ENCODE results near the gene PIK3AP1. TPM values are rescaled to one million over a fixed set of nuclear protein-coding genes. Genes with fewer than 3 reads are reported as not detected.

PIK3AP1 gene
- total RNA-seq, 1 donor from 2014 or later = 1.3 TPM

- H3K9me3 Mint-ChIP-seq = no peaks in the 10 kb centered on the region
- no peak for DNase-seq (ENCODE audit: low read depth, low spot score)
- no peak overlapping the region for H3K4me3 Mint-ChIP-seq
- H3K27ac Mint-ChIP-seq (ENCODE audit: unreplicated experiment) = no peak overlapping the region
- no peaks in the 10 kb centered on the region for H3K27me3 Mint-ChIP-seq (ENCODE audit: low read depth)
- no peaks in the 10 kb centered on the region for H3K36me3 Mint-ChIP-seq (ENCODE audit: low read depth)
- no peak for TF ChIP-seq CTCF (conservative IDR thresholded peaks at IDR 0.05)
- peaks cover 3% of the 10 kb centered on the region for H3K4me1 Mint-ChIP-seq
These were observed 77.8 kb downstream of the PIK3AP1 start for GRCh38 chr10:96642530-96642929.

GRCh38 chr10:96641396-96642295, 78.7 kb downstream of the PIK3AP1 start:
- Mint-ChIP-seq H3K4me3 (no peak overlapping the region), H3K27me3 (ENCODE audit: low read depth) (no peaks in the 10 kb centered on the region), H3K36me3 (ENCODE audit: low read depth) (no peaks in the 10 kb centered on the region), H3K4me1 (peaks cover 3% of the 10 kb centered on the region), H3K27ac (ENCODE audit: unreplicated experiment) (no peak overlapping the region), H3K9me3 (no peaks in the 10 kb centered on the region)
- no peak for TF ChIP-seq CTCF (conservative IDR thresholded peaks at IDR 0.05)
- no peak for DNase-seq (ENCODE audit: low read depth, low spot score)

GRCh38 chr10:96639899-96640298, 80.4 kb downstream of the PIK3AP1 start:
- Mint-ChIP-seq H3K4me1 (peaks cover 3% of the 10 kb centered on the region), H3K27ac (ENCODE audit: unreplicated experiment) (peak overlapping the region; percentile 20), H3K27me3 (ENCODE audit: low read depth) (no peaks in the 10 kb centered on the region), H3K36me3 (ENCODE audit: low read depth) (no peaks in the 10 kb centered on the region), H3K4me3 (no peak overlapping the region), H3K9me3 (no peaks in the 10 kb centered on the region)
- TF ChIP-seq CTCF (conservative IDR thresholded peaks at IDR 0.05) = no peak
- DNase-seq (ENCODE audit: low read depth, low spot score) = no peak

- Mint-ChIP-seq H3K9me3 (no peaks in the 10 kb centered on the region), H3K4me3 (no peak overlapping the region), H3K27ac (ENCODE audit: unreplicated experiment) (no peak overlapping the region), H3K4me1 (peaks cover 3% of the 10 kb centered on the region), H3K27me3 (ENCODE audit: low read depth) (no peaks in the 10 kb centered on the region), H3K36me3 (ENCODE audit: low read depth) (no peaks in the 10 kb centered on the region)
- no peak for DNase-seq (ENCODE audit: low read depth, low spot score)
- TF ChIP-seq CTCF (conservative IDR thresholded peaks at IDR 0.05) = no peak
These were observed 81.6 kb downstream of the PIK3AP1 start for GRCh38 chr10:96638696-96639095.

GRCh38 chr10:96638120-96638519, 82.2 kb downstream of the PIK3AP1 start:
- Mint-ChIP-seq H3K9me3 (no peaks in the 10 kb centered on the region), H3K27me3 (ENCODE audit: low read depth) (no peaks in the 10 kb centered on the region), H3K4me1 (peaks cover 6% of the 10 kb centered on the region), H3K4me3 (no peak overlapping the region), H3K27ac (ENCODE audit: unreplicated experiment) (no peak overlapping the region), H3K36me3 (ENCODE audit: low read depth) (no peaks in the 10 kb centered on the region)
- DNase-seq (ENCODE audit: low read depth, low spot score) = no peak
- no peak for TF ChIP-seq CTCF (conservative IDR thresholded peaks at IDR 0.05)
